PFSK-1 (cell line): Measurements from ENCODE around the gene ADAMTSL1.

ENCODE experiments used
- FOXP2 ChIP-seq: optimal IDR thresholded peaks from 2 replicates; pipeline ENCODE3; 2011; ENCODE audit warnings: borderline replicate concordance, control low read depth, inconsistent platforms; ENCODE audit not compliant: insufficient read depth; ENCODE audit errors: extremely low read length, extremely low read depth
- POLR2AphosphoS5 ChIP-seq: IDR thresholded peaks from 2 replicates; pipeline ENCODE4 v1.6.1; 2012; ENCODE audit warnings: low read depth, mild to moderate bottlenecking, control low read depth, low read length, moderate library complexity
- REST ChIP-seq, 2 experiments: IDR thresholded peaks; 2 replicates each; pipeline versions ENCODE4 v1.6.1 to v1.8.0; 2011 to 2012; ENCODE audit warnings: low read depth in 2 of 2, low read length in 2 of 2, control low read depth in 1 of 2, inconsistent platforms in 1 of 2, mild to moderate bottlenecking in 1 of 2, moderate library complexity in 1 of 2; ENCODE audit not compliant: insufficient read depth in 1 of 2
- SIN3A ChIP-seq: IDR thresholded peaks from 2 replicates; pipeline ENCODE4 v1.6.1; 2012; ENCODE audit warnings: mild to moderate bottlenecking, low read length, moderate library complexity, borderline replicate concordance; ENCODE audit not compliant: insufficient read depth
- TAF1 ChIP-seq: IDR thresholded peaks from 2 replicates; pipeline ENCODE4 v1.6.1; 2012; ENCODE audit warnings: low read length, control low read depth, borderline replicate concordance; ENCODE audit not compliant: insufficient read depth

GRCh38 chr9:18865542-18865941 is 391.6 kb downstream of the ADAMTSL1 start:
- TF ChIP-seq REST (IDR thresholded peaks at IDR 0.05; ENCODE audit: insufficient read depth in 1 of 2, low read depth in 2 of 2, low read length in 2 of 2) (no peak), POLR2AphosphoS5 (no peak), FOXP2 (no peak), SIN3A (no peak), TAF1 (no peak)
